GM12865 (cell line): ENCODE results near the gene PDE4D.

ENCODE experiments used
- DNase-seq: peaks from one replicate; pipeline ENCODE4 v3.0.0; 2010; ENCODE audit warnings: low read depth
- H3K4me3 ChIP-seq: 2 replicates; pipeline ENCODE4 v1.5.1; 2011; ENCODE audit warnings: mild to moderate bottlenecking, low read depth, low read length, control low read depth
- TF ChIP-seq, protein P1 (sequence below): IDR thresholded peaks from 2 replicates; pipeline ENCODE4 v1.5.1; 2011; ENCODE audit warnings: low read length, control low read depth, low read depth, inconsistent platforms; ENCODE audit not compliant: insufficient read depth; ENCODE audit errors: missing control alignments

The PDE4D gene

GRCh38 chr5:59759600-59760351, 133.8 kb downstream of the PDE4D start:
- H3K4me3 ChIP-seq: no peak overlapping the region
- TF ChIP-seq, protein P1, sequence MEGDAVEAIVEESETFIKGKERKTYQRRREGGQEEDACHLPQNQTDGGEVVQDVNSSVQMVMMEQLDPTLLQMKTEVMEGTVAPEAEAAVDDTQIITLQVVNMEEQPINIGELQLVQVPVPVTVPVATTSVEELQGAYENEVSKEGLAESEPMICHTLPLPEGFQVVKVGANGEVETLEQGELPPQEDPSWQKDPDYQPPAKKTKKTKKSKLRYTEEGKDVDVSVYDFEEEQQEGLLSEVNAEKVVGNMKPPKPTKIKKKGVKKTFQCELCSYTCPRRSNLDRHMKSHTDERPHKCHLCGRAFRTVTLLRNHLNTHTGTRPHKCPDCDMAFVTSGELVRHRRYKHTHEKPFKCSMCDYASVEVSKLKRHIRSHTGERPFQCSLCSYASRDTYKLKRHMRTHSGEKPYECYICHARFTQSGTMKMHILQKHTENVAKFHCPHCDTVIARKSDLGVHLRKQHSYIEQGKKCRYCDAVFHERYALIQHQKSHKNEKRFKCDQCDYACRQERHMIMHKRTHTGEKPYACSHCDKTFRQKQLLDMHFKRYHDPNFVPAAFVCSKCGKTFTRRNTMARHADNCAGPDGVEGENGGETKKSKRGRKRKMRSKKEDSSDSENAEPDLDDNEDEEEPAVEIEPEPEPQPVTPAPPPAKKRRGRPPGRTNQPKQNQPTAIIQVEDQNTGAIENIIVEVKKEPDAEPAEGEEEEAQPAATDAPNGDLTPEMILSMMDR: no peak
- DNase-seq: no peak

DNA sequence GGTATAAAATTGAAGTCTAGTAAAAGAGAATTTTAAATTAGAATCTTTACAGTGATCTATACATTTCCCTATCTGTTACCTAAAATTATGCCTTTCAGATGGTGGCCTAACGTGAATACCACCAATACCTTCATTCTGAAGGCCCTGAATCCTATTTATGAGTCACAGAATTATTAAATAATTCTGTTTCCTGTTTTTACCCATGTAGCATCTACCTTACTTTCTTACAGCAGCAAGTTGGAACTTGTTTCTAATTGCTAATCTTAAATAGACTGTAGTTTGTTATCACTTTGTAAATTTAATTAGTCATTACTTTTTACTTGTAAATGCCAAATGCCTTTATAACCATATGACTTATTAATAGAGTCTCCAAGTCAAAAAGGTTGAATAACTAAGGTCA, 135.0 kb downstream of the PDE4D start:
- TF ChIP-seq, protein P1: no peak
- H3K4me3 ChIP-seq: no peak overlapping the region
- no peak for DNase-seq

DNA sequence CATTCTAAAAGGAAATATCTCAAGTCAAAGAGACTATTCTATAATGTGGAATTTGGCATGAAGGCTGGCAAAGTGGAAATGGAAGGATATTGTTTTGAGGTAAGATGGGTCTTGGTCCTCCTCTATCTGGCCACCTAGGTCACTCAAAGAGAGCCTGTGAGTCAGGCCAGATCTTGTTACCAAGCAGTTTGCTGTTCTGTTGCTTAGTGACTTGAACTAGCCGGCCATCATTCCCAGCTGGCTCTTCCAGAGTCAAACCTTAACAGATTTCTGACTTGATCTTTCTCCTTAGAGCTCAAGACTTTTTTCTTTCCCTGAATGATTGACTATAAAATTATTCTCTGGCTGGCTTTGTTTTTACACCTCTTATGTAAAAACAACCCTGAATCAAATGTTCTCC, 136.1 kb downstream of the PDE4D start:
- DNase-seq: no peak
- H3K4me3 ChIP-seq: no peak overlapping the region
- TF ChIP-seq, protein P1: no peak

- TF ChIP-seq, protein P1: no peak
- no peak overlapping the region for H3K4me3 ChIP-seq
- DNase-seq: no peak
These were observed 137.0 kb downstream of the PDE4D start for GRCh38 chr5:59756373-59757035.

- TF ChIP-seq, protein P1: no peak
- DNase-seq: no peak
- H3K4me3 ChIP-seq: no peak overlapping the region
These were observed 138.1 kb downstream of the PDE4D start for GRCh38 chr5:59755476-59755875.

DNA sequence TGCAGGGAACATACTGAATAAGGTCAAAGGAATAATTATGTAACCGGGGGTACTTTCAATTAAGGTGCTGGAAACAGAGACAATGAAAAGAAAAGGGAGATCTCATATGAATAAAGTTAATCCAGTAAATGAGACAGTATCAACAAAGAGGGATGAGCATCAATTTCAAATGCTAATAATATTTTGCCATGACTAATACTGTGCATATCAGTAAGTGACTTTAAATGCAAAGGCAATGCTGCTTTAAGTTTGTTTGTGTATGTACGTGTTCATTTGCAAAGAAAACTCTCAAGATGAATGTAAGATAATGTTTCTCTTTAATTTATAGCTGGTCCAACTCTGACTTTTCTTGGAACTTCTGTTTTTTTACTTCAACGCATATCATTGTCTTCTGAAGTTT, 139.9 kb downstream of the PDE4D start:
- TF ChIP-seq, protein P1: no peak
- DNase-seq: no peak
- H3K4me3 ChIP-seq: no peak overlapping the region
